GM10847 (cell line): ENCODE data around the gene LRBA.

Experiments
- POLR2A ChIP-seq: IDR thresholded peaks from 2 replicates; pipeline ENCODE4 v1.6.1; 2011; ENCODE audit not compliant: insufficient read length; ENCODE audit errors: extremely low read depth

The LRBA gene

DNA sequence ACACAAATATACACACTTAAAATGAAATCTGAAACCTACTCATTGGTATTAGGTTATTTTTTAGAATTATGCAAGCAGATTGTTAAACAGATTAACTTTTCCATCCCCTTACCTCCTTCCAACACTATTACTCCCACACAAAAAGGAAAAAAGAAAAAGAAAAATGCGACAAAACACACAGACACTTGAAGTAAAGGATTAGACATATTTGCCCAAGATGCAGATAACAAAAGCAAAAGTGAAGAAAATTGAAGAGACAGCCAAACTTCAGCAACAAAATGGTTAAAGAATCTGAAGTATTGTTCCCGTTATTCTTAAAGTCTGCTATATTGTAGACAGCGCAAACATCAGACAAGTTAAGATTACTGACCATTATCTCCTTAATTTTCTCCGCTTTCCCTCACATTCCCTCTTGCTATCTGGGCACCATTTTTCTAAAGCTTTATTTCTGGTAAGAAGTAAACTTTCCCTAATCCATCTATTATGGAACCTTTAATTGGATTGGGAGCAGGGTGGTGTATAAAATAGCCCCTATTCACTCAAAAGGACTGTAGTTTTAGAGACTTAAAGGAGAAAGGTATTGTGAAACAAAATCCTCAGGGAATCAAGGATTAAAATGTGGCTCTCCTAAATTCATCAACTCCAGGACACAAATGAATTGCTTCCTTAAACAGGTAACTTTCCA is 467.8 kb downstream of the LRBA start:
- no peak for TF ChIP-seq POLR2A

DNA sequence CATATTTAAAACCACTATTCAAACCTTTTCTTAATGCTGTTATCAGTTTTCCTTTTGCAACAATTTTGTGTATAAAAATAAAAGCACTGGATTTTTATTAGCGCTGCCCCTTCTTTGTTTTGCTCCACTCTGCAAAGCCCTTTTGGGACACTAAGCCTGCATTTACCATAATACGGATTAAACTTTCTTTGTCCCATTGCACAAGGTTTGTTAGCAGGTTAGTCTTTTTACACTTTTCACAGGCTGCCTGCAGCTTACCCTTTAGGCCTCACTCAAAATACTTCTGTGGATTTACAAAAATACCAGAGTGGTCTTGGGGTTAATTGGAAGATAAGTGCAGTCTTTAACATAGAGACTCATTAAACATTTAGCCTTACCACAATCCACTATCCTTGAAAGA is 468.8 kb downstream of the LRBA start:
- no peak for TF ChIP-seq POLR2A

DNA sequence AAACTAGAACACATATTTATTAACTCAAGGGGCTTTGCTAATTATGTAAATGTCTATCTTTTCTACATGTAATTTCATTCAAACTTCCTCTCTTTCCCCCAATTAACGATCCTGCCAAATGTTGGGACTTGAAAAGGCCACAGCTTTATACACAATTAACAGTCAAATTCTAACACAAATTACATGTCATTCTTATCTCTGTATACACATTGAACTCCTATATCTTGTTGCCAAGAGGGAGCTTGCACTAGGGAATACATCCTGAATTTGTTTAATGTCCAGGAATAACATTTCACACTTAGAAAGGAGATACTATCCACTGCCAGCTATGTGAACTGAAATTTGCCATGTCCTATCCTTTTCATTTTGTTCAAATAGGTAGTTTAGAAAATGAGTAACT is 472.0 kb downstream of the LRBA start:
- TF ChIP-seq POLR2A = no peak

DNA sequence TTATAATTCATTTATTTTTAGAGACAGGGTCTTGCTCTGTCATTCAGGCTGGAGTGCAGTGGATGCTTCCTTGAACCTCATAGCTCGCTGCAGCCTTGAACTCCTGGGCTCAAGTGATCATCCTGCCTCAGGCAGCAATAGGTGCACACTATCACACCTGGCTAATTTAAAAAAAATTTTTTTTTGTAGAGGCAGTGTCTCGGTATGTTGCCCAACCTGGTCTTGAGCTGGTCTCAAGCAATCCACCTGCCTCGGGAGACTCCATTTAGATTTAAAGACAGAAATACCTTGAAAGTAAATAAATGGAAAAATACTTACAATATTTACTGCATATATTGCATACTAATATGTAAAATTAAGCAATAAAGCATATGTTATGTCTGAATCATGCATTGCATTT is 473.4 kb downstream of the LRBA start:
- TF ChIP-seq POLR2A = no peak

DNA sequence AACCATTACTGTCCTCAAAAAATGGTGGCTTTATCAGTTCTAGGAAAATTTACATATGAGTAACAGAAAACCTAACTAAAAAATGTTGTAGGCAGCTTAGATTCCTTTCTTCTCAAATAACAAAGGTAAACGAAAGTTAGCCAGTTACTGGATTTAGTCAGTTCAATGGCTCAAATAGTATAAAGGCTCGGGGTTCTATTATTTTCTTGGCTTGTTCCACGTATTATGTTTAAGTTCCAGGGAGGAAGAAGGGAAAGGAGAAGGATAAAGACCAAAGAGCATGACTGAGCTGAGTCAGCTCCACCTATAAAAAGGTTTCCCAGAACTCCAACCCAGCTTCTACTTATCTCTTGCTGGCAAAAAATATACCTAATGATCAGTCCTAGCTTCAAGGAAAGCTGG is 474.1 kb downstream of the LRBA start:
- TF ChIP-seq POLR2A = no peak

DNA sequence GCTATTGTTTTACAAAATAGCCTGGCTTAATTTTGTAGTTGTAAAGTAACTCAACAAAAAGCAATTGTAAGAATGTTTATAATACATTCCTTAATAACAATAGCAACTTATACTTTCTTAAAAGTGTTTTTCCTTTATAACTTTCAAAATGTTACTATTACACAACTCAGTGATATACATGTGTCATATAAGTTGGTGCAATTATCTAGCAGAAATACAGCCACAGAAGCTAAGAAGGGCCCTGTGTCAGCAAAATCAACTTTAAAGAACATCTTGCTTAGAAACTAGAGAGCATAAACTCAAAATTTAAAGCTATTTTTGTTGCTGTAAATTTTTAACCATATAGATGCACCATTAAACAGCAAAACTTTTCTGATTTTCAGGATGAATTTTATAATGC is 474.5 kb downstream of the LRBA start:
- no peak for TF ChIP-seq POLR2A

DNA sequence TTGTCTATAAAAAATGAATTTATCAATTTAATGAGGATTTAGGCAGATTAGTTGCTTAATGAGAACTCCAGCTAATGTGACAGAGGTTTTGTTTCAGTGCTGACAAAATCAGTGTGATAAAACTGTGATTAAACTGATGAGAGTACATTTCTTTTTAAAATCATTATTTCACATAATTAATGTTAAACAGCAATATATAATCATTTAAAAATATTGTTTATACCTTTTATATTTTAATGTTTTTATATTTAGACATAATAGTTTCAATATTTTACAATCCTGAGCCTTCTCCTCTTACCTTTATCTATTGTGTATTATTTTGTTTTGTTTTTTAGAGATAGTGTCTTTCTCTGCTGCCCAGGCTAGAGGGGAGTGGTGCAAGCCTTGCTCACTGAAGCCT is 480.3 kb downstream of the LRBA start:
- TF ChIP-seq POLR2A = no peak

DNA sequence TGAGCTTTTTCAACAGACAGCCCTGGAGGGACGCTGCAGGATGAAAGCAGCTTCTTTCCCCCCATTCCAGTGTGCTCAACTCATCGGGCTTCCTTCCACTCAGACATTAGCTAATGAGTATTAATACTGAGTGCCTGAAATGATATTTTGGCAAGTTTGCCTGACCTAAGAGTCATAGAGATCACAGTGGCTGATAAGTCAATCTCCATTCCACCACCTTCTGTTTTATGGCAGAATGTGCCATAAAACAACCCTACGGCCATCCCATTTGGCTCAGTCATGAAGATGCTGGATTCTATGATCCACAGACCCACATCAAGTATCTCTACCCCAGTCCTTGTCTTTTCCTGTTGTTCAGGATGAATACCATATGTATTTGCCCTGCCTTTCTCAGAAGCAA is 481.4 kb downstream of the LRBA start:
- TF ChIP-seq POLR2A = no peak

DNA sequence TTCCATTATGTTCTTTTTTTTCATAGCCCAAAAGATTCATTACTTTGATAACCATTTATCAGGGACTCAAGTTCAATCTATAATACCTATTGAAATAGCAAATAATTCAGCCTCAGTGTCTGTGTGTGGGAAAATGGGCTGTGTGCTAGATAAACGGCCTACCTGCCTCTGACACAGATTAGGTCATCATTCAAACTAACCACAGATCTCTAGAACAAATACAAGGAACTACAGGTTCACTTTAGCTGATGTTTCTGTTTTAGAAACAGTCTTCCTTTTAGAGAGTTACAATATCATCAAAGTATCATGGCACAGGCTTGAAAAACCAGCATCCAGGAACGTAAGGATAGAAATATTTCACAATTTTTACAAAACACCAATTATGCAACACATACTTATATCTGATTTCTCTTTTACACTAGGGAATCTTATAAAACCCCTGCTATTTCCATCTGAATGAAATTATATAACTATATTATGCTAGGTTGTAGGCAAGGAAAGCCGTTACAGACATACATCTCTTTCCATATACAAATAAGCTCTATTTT is 489.7 kb downstream of the LRBA start:
- no peak for TF ChIP-seq POLR2A

DNA sequence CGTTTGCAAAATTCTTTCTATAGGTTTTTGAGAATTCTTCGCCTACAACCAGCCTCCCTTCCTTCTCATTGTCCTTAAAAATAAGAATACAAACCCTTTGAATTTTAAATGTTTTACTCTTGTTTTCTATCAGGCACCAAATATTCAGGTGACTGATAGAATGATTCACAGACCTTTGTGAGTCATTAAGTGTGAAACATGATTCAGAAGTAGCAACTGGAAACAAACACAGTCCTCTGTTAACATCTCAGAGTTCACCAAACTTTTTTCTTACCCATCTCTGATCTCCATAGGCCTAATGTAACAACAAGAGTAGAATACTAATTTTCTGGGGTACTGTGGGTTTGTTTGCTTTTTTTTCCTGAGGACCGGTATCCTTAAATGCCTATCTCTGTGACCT is 496.5 kb downstream of the LRBA start:
- TF ChIP-seq POLR2A = no peak

DNA sequence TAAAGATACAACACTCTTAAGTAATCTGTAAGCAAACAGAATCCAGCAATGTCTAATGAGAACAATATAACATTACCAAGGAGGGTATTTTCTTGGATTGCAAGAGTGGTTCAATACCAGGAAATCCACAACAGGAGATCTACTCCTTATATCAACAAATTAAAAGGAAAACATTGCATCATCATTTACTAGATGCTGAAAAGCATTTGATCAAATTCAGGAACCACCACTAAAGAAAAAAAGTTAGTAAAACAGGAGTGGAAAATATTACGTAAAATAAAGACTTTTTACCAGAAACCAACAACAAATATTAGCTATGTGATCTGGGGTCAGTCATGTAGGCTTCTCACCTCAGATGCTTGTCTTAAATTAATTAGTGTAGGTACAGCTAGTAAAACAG is 499.9 kb downstream of the LRBA start:
- no peak for TF ChIP-seq POLR2A

DNA sequence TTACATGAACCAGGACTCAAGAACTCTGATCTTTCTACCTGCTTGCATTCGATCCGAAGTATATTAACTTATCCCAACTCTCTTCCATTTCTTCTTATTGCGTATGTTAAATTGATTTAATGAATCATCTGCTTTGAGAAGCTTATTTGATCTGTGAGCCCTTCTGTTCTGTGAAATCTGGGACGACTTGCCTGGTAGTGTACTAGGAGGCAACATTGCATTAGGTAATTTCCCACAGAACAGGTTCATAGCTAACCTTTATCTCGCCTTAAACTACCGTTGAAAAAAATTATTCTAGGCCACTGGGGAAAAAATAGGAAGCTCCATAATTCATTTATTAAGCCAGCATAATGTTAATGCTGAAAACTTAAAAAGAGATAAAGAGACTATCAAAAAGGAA is 500.4 kb downstream of the LRBA start:
- no peak for TF ChIP-seq POLR2A

DNA sequence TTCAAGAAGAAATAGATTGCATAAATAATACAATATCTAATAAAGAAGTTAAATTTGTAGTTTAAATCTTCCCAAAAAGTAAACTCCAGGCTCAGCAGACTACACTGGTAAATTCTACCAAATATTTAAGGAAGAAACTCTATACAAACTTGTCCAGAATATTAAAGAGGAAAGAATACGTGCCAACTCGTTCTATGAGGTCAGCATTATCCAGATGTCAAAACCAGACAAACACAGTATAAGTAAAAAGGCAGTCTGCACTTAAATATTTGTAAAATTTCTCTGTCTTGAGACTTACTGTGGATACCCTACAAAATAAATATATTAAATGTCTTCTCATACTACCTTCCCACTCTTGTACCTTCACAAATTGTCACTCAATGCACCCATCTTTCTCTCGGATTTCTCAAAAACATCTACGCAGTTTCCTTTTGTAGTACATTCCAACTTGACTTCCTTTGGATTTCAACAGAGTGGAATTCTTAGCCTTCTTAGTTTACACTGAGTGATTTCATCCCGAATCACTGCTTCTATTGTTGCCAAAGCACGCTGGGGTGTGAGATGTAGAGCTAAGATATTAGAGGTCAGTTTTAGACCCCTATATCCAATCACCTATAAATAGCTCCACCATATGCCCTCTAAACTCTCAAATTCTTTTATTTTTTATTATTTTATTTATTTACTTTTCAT is 504.8 kb downstream of the LRBA start:
- no peak for TF ChIP-seq POLR2A

DNA sequence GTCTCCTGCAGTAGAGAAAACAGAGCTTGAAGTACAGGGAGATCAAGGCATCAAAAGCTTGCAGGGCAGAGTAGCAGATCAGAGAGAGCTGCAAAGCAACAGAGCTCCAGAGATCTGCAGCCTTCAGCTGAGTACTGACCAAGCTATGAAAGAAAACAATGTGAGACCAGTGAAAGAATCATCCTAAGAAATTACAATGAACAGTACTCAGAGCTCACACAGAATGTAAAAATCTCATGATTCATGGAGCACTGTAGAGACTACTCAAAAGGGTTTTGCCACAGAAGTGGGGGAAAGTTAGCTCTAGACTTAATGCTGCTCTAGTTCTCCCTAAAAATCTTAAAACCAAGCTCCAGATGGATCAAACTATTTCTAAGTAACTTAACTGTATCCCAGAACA is 513.1 kb downstream of the LRBA start:
- TF ChIP-seq POLR2A = no peak

DNA sequence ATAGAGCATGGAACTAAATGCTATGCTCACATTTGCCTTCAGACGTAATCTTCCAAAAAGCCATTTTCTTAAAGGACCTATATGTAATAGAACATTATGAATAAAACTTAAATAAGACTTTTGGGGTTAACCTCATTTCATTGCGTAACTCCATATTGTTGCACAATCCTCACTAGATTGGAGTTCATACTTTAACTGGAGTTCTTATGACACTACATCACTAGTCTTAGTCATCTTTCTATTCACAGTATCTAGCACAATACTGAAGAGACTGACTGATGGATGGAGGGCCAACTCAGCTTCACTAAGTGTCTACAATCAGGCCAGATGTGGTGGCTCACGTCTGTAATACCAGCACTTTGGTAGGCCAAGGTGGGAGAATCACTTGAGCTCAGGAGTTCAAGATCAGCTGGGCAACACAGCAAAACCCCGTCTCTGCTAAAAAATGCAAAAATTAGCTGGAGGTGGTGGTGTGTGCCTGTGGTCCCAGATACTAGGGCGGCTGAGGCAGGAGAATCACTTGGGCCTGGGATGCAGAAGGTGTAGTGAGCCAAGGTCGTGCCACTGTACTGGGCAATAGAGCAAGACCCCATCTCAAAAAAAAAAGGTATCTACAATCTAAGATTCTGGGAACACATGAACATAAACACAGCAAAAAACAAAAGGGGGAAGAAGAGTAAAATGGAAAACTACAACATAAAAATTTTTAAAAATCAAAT is 513.9 kb downstream of the LRBA start:
- no peak for TF ChIP-seq POLR2A

DNA sequence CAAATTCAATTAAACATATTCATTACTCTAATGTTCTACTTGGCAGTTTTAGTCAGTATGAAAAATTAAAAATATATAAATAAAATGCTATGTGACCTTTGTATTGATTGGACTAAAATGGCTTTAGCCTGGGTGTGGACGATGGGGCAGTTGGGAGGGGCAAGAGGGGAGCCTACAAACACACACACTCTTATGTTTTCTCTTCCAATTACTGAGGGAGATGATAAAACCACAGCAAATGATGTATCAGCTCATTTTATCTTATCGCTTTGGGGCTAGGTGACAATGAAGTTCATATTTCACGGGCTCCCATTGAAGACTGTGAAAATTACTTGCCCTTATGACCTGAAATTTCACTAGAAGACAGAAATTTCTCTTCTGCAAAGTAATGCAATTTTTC is 517.5 kb downstream of the LRBA start:
- TF ChIP-seq POLR2A = no peak
